ENCODE measurements around the gene CEBPB. TPM values are rescaled to one million over a fixed set of nuclear protein-coding genes. Genes with fewer than 3 reads are reported as not detected.

CEBPB gene
- total RNA-seq, 1 donor from 2014 or later, result 360 TPM

DNA sequence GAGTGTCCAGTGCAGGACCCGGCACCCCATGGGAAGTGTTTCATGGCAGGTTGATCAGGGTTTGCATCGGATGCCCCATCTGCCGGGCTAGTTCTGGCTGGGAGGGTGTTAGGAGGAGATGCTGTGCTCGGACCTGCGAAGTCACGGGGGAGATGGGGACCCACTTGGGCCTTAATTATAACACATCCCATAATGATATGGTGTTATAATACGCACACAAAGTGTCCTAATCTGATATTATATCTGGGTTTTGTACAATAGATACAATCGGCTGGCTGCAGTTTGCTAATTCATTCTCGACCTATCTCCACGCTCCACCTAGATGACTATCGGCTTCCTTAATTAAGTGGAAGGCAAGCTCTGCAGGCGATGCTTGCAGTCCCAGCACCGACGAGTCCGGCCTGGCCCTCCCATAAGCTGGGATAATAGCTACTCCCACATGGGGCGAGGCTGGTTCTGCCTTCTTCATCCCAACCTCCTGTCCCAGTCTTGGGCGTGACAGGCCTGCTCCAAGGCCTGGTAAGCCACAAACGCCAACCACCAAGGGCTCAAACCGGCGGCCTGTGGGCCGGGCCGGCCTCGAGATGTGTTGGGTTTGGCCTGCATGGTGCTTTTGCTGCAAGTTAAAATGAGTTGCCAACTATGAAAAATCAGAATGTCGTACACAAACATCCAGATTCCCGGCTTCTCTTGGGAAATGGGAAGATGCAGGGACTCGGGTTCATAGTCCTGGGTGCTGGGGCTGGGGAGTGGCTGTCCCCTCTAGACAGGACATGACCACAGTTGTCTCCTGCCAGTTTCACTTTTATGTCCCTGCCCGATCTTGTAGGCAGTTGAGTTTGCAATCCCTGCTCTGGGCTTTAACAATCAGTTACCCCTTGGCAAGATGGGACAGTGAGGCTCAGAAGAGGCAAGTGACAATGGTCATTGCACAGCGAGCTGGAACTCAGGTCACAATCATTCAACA lies 32.7 kb downstream of the CEBPB start:
- Histone ChIP-seq H3K36me3 (no peaks in the 10 kb centered on the region), H3K4me3 (no peak overlapping the region), H3K27ac (peak overlapping the region; percentile 90 to 92), H3K4me1 (peaks cover 4 to 27% of the 10 kb centered on the region in 2 donors), H3K9me3 (no peaks in the 10 kb centered on the region), H3K27me3 (no peaks in the 10 kb centered on the region)
- no peak for DNase-seq (ENCODE audit: low spot score in 2 of 2)
- intact Hi-C loops (cut with DNase I), result loop anchor here (2.0 kb wide), 1 partner anchor 33 kb away; the partner anchor contains the start of gene CEBPB
- TF ChIP-seq, protein P1, sequence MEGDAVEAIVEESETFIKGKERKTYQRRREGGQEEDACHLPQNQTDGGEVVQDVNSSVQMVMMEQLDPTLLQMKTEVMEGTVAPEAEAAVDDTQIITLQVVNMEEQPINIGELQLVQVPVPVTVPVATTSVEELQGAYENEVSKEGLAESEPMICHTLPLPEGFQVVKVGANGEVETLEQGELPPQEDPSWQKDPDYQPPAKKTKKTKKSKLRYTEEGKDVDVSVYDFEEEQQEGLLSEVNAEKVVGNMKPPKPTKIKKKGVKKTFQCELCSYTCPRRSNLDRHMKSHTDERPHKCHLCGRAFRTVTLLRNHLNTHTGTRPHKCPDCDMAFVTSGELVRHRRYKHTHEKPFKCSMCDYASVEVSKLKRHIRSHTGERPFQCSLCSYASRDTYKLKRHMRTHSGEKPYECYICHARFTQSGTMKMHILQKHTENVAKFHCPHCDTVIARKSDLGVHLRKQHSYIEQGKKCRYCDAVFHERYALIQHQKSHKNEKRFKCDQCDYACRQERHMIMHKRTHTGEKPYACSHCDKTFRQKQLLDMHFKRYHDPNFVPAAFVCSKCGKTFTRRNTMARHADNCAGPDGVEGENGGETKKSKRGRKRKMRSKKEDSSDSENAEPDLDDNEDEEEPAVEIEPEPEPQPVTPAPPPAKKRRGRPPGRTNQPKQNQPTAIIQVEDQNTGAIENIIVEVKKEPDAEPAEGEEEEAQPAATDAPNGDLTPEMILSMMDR (IDR thresholded peaks at IDR 0.05), result no peak

- TF ChIP-seq, protein P1 (IDR thresholded peaks at IDR 0.05), result no peak
- Histone ChIP-seq H3K4me1 (peaks cover 4 to 27% of the 10 kb centered on the region in 2 donors), H3K27ac (peak overlapping the region; percentile 90 to 92)
Measured at GRCh38 chr20:50224052-50224451, 33.4 kb downstream of the CEBPB start.

GRCh38 chr20:50224531-50225255 lies 34.1 kb downstream of the CEBPB start:
- no peak overlapping the region for H3K4me3 ChIP-seq
- peak; percentile 52 to 93 for DNase-seq (ENCODE audit: low spot score in 2 of 2)
- H3K27ac ChIP-seq, result peak overlapping the region; percentile 90 to 92
- no peaks in the 10 kb centered on the region for H3K9me3 ChIP-seq
- peaks cover 4 to 27% of the 10 kb centered on the region in 2 donors for H3K4me1 ChIP-seq
- H3K27me3 ChIP-seq, result no peaks in the 10 kb centered on the region
- no peaks in the 10 kb centered on the region for H3K36me3 ChIP-seq
- TF ChIP-seq, protein P1 (IDR thresholded peaks at IDR 0.05), result peak in 2 of 3 experiments; percentile 27 to 37
- intact Hi-C loops (cut with DNase I), result loop anchor here (1.0 to 2.0 kb wide), 2 partner anchors 34 to 84 kb away; partner anchors contain the start of gene CEBPB

More at GRCh38 chr20:50224052-50224451, 33.4 kb downstream of the CEBPB start:
- DNase-seq (ENCODE audit: low spot score in 2 of 2), result no peak
- Histone ChIP-seq H3K4me3 (no peak overlapping the region), H3K27me3 (no peaks in the 10 kb centered on the region), H3K9me3 (no peaks in the 10 kb centered on the region), H3K36me3 (no peaks in the 10 kb centered on the region)
- intact Hi-C loops (cut with DNase I), result loop anchor here (2.0 kb wide), 1 partner anchor 33 kb away; the partner anchor contains the start of gene CEBPB

DNA sequence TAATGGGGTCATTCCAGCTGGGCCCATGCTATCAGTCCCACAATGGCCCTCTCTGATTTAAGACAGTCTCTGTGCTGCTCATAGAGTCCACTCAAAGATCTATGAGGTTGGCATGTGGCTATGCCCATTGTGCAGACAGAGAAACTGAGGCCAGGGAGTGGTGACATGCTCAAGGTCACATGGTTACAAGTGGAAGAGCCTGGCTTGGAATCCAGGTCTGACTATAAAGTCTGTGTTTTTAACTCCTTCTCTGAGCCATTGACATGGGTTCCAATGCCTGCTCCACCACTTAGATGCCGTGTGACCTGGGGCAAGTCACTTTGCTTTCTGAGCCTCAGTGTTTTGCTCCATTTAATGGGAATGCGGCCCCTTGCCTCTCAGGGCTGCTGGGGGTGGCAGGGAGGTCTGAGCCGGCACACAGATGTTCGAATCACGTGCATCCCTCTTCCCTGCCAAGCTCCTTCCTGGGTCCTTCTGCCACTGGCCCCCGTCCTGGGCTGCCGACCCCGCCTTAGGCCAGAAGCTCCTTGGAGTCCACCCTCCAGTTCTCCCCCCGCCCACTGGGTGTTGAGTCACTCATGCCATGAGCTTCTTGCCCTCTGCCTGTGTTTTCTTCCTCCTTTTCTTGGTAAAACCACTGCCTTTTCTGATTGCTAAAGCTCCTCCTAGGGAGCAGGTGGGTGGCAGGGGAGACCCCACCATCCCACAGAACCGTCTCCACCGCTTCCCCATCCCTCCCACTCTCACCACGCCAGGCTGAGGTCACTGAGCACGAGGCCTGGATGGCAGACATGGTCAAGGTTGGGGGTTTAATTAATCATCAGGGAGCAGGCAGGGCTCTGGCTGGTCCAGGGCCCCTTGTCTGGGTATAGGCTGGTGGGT lies 35.7 kb downstream of the CEBPB start:
- peak; percentile 47 to 84 for DNase-seq (ENCODE audit: low spot score in 2 of 2)
- intact Hi-C loops (cut with DNase I), result no loop called here

More for the DNA sequence above, 35.7 kb downstream of the CEBPB start:
- peaks cover 4 to 27% of the 10 kb centered on the region in 2 donors for H3K4me1 ChIP-seq
- TF ChIP-seq, protein P1 (IDR thresholded peaks at IDR 0.05), result no peak
- H3K27me3 ChIP-seq, result no peaks in the 10 kb centered on the region
- H3K9me3 ChIP-seq, result no peaks in the 10 kb centered on the region
- H3K27ac ChIP-seq, result peak overlapping the region; percentile 90 to 92
- H3K4me3 ChIP-seq, result no peak overlapping the region
- no peaks in the 10 kb centered on the region for H3K36me3 ChIP-seq
